ENCODE data around the gene ELF2. TPM values are rescaled to one million over a fixed set of nuclear protein-coding genes. Genes with fewer than 3 reads are reported as not detected.
"Not testable (repeated sequence)": the region's sequence is repeated elsewhere in the genome, so short reads cannot be mapped to it uniquely, and the experiment has no call there.

ELF2 gene
- total RNA-seq, 1 experiment from 2014 or later, result 19.3 TPM

GRCh38 chr4:139196462-139196861, 19.4 kb upstream of the ELF2 start:
- in situ Hi-C loops (cut with HindIII; ENCODE audit: low pct_unique_long_range_greater_than_20kb, low sequenced_read_pairs), result no loop called here
- DNase-seq (ENCODE audit: low read depth, low spot score), result no peak

GRCh38 chr4:139191373-139191772, 14.4 kb upstream of the ELF2 start:
- in situ Hi-C loops (cut with HindIII; ENCODE audit: low pct_unique_long_range_greater_than_20kb, low sequenced_read_pairs), result no loop called here

GRCh38 chr4:139189972-139190371, 13.0 kb upstream of the ELF2 start:
- in situ Hi-C loops (cut with HindIII; ENCODE audit: low pct_unique_long_range_greater_than_20kb, low sequenced_read_pairs), result no loop called here
- DNase-seq (ENCODE audit: low read depth, low spot score), result no peak

More at GRCh38 chr4:139191373-139191772, 14.4 kb upstream of the ELF2 start:
- DNase-seq (ENCODE audit: low read depth, low spot score), result no peak

- in situ Hi-C loops (cut with HindIII; ENCODE audit: low pct_unique_long_range_greater_than_20kb, low sequenced_read_pairs), result no loop called here
- no peak for DNase-seq (ENCODE audit: low read depth, low spot score)
Measured at GRCh38 chr4:139189417-139189749, 12.4 kb upstream of the ELF2 start.

GRCh38 chr4:139188648-139189416, 11.8 kb upstream of the ELF2 start:
- DNase-seq (ENCODE audit: low read depth, low spot score), result no peak
- in situ Hi-C loops (cut with HindIII; ENCODE audit: low pct_unique_long_range_greater_than_20kb, low sequenced_read_pairs), result no loop called here

- in situ Hi-C loops (cut with HindIII; ENCODE audit: low pct_unique_long_range_greater_than_20kb, low sequenced_read_pairs), result no loop called here
- peak; percentile 27 for DNase-seq (ENCODE audit: low read depth, low spot score)
Measured at GRCh38 chr4:139184129-139184528, 7.1 kb upstream of the ELF2 start.

GRCh38 chr4:139177869-139178619, 1.0 kb upstream of the ELF2 start:
- peak; percentile 90 for DNase-seq (ENCODE audit: low read depth, low spot score)
- in situ Hi-C loops (cut with HindIII; ENCODE audit: low pct_unique_long_range_greater_than_20kb, low sequenced_read_pairs), result no loop called here

- in situ Hi-C loops (cut with HindIII; ENCODE audit: low pct_unique_long_range_greater_than_20kb, low sequenced_read_pairs), result no loop called here
- peak; percentile 52 for DNase-seq (ENCODE audit: low read depth, low spot score)
Measured at GRCh38 chr4:139176302-139177048, 543 bp downstream of the ELF2 start.

GRCh38 chr4:139175646-139176301, 1.2 kb downstream of the ELF2 start:
- DNase-seq (ENCODE audit: low read depth, low spot score), result peak; percentile 35
- in situ Hi-C loops (cut with HindIII; ENCODE audit: low pct_unique_long_range_greater_than_20kb, low sequenced_read_pairs), result no loop called here

GRCh38 chr4:139171876-139172691, 4.9 kb downstream of the ELF2 start:
- DNase-seq (ENCODE audit: low read depth, low spot score), result no peak

GRCh38 chr4:139170932-139171331, 6.1 kb downstream of the ELF2 start:
- in situ Hi-C loops (cut with HindIII; ENCODE audit: low pct_unique_long_range_greater_than_20kb, low sequenced_read_pairs), result no loop called here
- no peak for DNase-seq (ENCODE audit: low read depth, low spot score)

More at GRCh38 chr4:139171876-139172691, 4.9 kb downstream of the ELF2 start:
- in situ Hi-C loops (cut with HindIII; ENCODE audit: low pct_unique_long_range_greater_than_20kb, low sequenced_read_pairs), result no loop called here

- peak; percentile 67 for DNase-seq (ENCODE audit: low read depth, low spot score)
- in situ Hi-C loops (cut with HindIII; ENCODE audit: low pct_unique_long_range_greater_than_20kb, low sequenced_read_pairs), result no loop called here
Measured at GRCh38 chr4:139167774-139168444, 9.1 kb downstream of the ELF2 start.

- DNase-seq (ENCODE audit: low read depth, low spot score), result no peak
- in situ Hi-C loops (cut with HindIII; ENCODE audit: low pct_unique_long_range_greater_than_20kb, low sequenced_read_pairs), result no loop called here
Measured at GRCh38 chr4:139164731-139165130, 12.3 kb downstream of the ELF2 start.

GRCh38 chr4:139163806-139164206, 13.2 kb downstream of the ELF2 start:
- DNase-seq (ENCODE audit: low read depth, low spot score), result no peak
- in situ Hi-C loops (cut with HindIII; ENCODE audit: low pct_unique_long_range_greater_than_20kb, low sequenced_read_pairs), result no loop called here

- in situ Hi-C loops (cut with HindIII; ENCODE audit: low pct_unique_long_range_greater_than_20kb, low sequenced_read_pairs); DNase-seq (ENCODE audit: low read depth, low spot score): not testable (repeated sequence)
Measured at GRCh38 chr4:139157977-139158376, 19.0 kb downstream of the ELF2 start.

- in situ Hi-C loops (cut with HindIII; ENCODE audit: low pct_unique_long_range_greater_than_20kb, low sequenced_read_pairs), result no loop called here
- DNase-seq (ENCODE audit: low read depth, low spot score), result no peak
Measured at GRCh38 chr4:139154952-139155557, 22.0 kb downstream of the ELF2 start.

Measured in SK-MEL-5 (cell line).